WTC11 (cell line): ENCODE results near the gene RNF145.

Experiments used
- CTCF ChIP-seq: fragments of 200-600 bp; IDR thresholded peaks from 2 replicates; pipeline ENCODE4 v1.8.0; 2022; ENCODE audit warnings: antibody characterized with exemption
- E2F4 ChIP-seq: sonication (generic); formaldehyde crosslinking; IDR thresholded peaks from 2 replicates; pipeline ENCODE4 v1.8.1; 2022; ENCODE audit warnings: low read depth, mild to moderate bottlenecking, moderate library complexity, missing genetic modification reagents, borderline replicate concordance
- GTF2I ChIP-seq: fragments of 250-450 bp; sonication (Bioruptor Pico); conservative IDR thresholded peaks from 2 replicates; pipeline ENCODE4 v1.4.0; 2021; ENCODE audit warnings: mild to moderate bottlenecking
- MAX ChIP-seq: sonication (generic); formaldehyde crosslinking; IDR thresholded peaks from 2 replicates; pipeline ENCODE4 v1.8.0; 2022; ENCODE audit warnings: mild to moderate bottlenecking, missing genetic modification reagents
- NR3C1 ChIP-seq: sonication (generic); formaldehyde crosslinking; conservative IDR thresholded peaks from 2 replicates; pipeline ENCODE4 v1.8.1; 2023; ENCODE audit warnings: low read depth, mild to moderate bottlenecking, missing genetic modification reagents
- STAT6 ChIP-seq: sonication (generic); formaldehyde crosslinking; conservative IDR thresholded peaks from 2 replicates; pipeline ENCODE4 v1.8.1; 2023; ENCODE audit warnings: mild to moderate bottlenecking, low read depth, missing genetic modification reagents, moderate library complexity
- ZNF671 ChIP-seq: fragments of 250-450 bp; sonication (Bioruptor Pico); IDR thresholded peaks from 2 replicates; pipeline ENCODE4 v1.8.0; 2021; ENCODE audit warnings: mild to moderate bottlenecking

- TF ChIP-seq CTCF, result no peak
- no peak for TF ChIP-seq E2F4 (CRISPR knock-in tag)
- no peak for TF ChIP-seq MAX (CRISPR knock-in tag)
- TF ChIP-seq GTF2I (CRISPR knock-in tag), result no peak
- no peak for TF ChIP-seq STAT6 (CRISPR knock-in tag)
- TF ChIP-seq ZNF671 (CRISPR knock-in tag), result no peak
- TF ChIP-seq NR3C1 (CRISPR knock-in tag), result no peak
Observed at GRCh38 chr5:159113405-159113804, 95.9 kb downstream of the RNF145 start.
